Mesothelial cell of epicardium (in vitro differentiated cells): Measurements from ENCODE around the gene NBEAL2. TPM values are rescaled to one million over a fixed set of nuclear protein-coding genes. Genes with fewer than 3 reads are reported as not detected.
A peak's percentile ranks its signal among the peaks of the same experiment; 100 is the strongest.

Experiments used
- DNase-seq, 2 experiments: peaks; one replicate each; pipeline ENCODE4 v3.0.0; 2021; ENCODE audit warnings: low spot score in 2 of 2; ENCODE audit not compliant: unreplicated experiment in 2 of 2
- H3K27ac Mint-ChIP-seq: 2 replicates; pipeline ENCODE4 v1.8.0; 2021; ENCODE audit warnings: mixed read lengths
- H3K27me3 Mint-ChIP-seq: 2 replicates; pipeline ENCODE4 v1.8.0; 2021; ENCODE audit warnings: low read depth, mixed read lengths
- H3K36me3 Mint-ChIP-seq: 2 replicates; pipeline ENCODE4 v1.8.0; 2021; ENCODE audit warnings: mixed read lengths
- H3K4me1 Mint-ChIP-seq: 2 replicates; pipeline ENCODE4 v1.8.0; 2021; ENCODE audit warnings: mixed read lengths
- H3K4me3 Mint-ChIP-seq: 2 replicates; pipeline ENCODE4 v1.8.0; 2021; ENCODE audit warnings: mild to moderate bottlenecking, moderate library complexity, mixed read lengths
- H3K9me3 Mint-ChIP-seq: 2 replicates; pipeline ENCODE4 v1.8.0; 2021; ENCODE audit warnings: mixed read lengths
- CTCF ChIP-seq: fragments of 200-600 bp; sonication (generic); IDR thresholded peaks from one replicate; pipeline ENCODE4 v1.5.0; 2021; ENCODE audit warnings: antibody characterized with exemption; ENCODE audit not compliant: unreplicated experiment
- total RNA-seq: library from RNA; stranded (reverse); gene quantifications from 3 replicates; pipeline ENCODE4 v1.2.1, GENCODE V29; 2021

NBEAL2 gene
- total RNA-seq, 1 donor from 2014 or later = 86.9 TPM

- H3K4me3 Mint-ChIP-seq = no peak overlapping the region
- peak overlapping the region; percentile 93 for H3K27ac Mint-ChIP-seq
- peaks cover 20% of the 10 kb centered on the region for H3K36me3 Mint-ChIP-seq
- H3K4me1 Mint-ChIP-seq = peaks cover 40% of the 10 kb centered on the region
- H3K27me3 Mint-ChIP-seq = no peaks in the 10 kb centered on the region
- no peaks in the 10 kb centered on the region for H3K9me3 Mint-ChIP-seq
- no peak for DNase-seq
- no peak for TF ChIP-seq CTCF
These were observed 43.4 kb upstream of the NBEAL2 start for GRCh38 chr3:46935989-46936558.

GRCh38 chr3:46936733-46937250 lies 42.7 kb upstream of the NBEAL2 start:
- Mint-ChIP-seq H3K4me3 (no peak overlapping the region), H3K36me3 (peaks cover 20% of the 10 kb centered on the region), H3K27me3 (no peaks in the 10 kb centered on the region), H3K9me3 (no peaks in the 10 kb centered on the region), H3K27ac (peak overlapping the region; percentile 93), H3K4me1 (peaks cover 34% of the 10 kb centered on the region)
- TF ChIP-seq CTCF = no peak
- DNase-seq = no peak

GRCh38 chr3:46938118-46938517 lies 41.3 kb upstream of the NBEAL2 start:
- Mint-ChIP-seq H3K4me3 (no peak overlapping the region), H3K4me1 (peaks cover 34% of the 10 kb centered on the region), H3K36me3 (peaks cover 20% of the 10 kb centered on the region), H3K9me3 (no peaks in the 10 kb centered on the region), H3K27me3 (no peaks in the 10 kb centered on the region), H3K27ac (no peak overlapping the region)
- DNase-seq = no peak
- TF ChIP-seq CTCF = no peak

- TF ChIP-seq CTCF = no peak
- H3K27me3 Mint-ChIP-seq = no peaks in the 10 kb centered on the region
- no peaks in the 10 kb centered on the region for H3K9me3 Mint-ChIP-seq
- H3K4me3 Mint-ChIP-seq = no peak overlapping the region
- H3K4me1 Mint-ChIP-seq = peaks cover 42% of the 10 kb centered on the region
- peaks cover 20% of the 10 kb centered on the region for H3K36me3 Mint-ChIP-seq
- H3K27ac Mint-ChIP-seq = no peak overlapping the region
- DNase-seq = no peak
These were observed 39.7 kb upstream of the NBEAL2 start for GRCh38 chr3:46939578-46940445.

GRCh38 chr3:46942076-46942475 lies 37.4 kb upstream of the NBEAL2 start:
- Mint-ChIP-seq H3K36me3 (peaks cover 31% of the 10 kb centered on the region), H3K4me1 (peaks cover 36% of the 10 kb centered on the region), H3K27me3 (no peaks in the 10 kb centered on the region), H3K9me3 (no peaks in the 10 kb centered on the region), H3K4me3 (no peak overlapping the region), H3K27ac (no peak overlapping the region)
- no peak for TF ChIP-seq CTCF
- DNase-seq = no peak
